ENCODE data around the gene MSMO1.

DNA sequence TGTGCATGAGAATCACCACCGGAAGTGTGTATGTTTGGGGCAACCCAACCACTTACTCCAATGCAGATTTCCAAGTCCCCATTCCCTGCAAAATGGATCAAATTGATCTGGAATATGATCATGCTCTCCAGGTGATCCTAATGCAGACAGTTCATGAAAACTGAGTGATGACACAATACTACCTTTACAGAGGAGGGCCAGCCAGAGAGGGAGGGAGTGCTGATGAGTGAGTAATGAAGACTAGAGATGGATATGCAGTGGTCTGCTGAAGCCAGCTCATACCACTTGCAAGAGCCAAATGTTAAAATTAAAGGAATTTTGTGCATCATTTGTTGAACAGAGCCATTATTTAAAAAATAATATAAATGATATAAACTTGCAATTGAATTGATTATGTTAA, 41.1 kb downstream of the MSMO1 start:
- TF ChIP-seq FOSL2 (IDR thresholded peaks at IDR 0.05; ENCODE audit: borderline replicate concordance, low read depth) = no peak
- no peak for TF ChIP-seq POLR2AphosphoS5 (IDR thresholded peaks at IDR 0.05; ENCODE audit: low read depth, low read length)
- TF ChIP-seq, protein P1, sequence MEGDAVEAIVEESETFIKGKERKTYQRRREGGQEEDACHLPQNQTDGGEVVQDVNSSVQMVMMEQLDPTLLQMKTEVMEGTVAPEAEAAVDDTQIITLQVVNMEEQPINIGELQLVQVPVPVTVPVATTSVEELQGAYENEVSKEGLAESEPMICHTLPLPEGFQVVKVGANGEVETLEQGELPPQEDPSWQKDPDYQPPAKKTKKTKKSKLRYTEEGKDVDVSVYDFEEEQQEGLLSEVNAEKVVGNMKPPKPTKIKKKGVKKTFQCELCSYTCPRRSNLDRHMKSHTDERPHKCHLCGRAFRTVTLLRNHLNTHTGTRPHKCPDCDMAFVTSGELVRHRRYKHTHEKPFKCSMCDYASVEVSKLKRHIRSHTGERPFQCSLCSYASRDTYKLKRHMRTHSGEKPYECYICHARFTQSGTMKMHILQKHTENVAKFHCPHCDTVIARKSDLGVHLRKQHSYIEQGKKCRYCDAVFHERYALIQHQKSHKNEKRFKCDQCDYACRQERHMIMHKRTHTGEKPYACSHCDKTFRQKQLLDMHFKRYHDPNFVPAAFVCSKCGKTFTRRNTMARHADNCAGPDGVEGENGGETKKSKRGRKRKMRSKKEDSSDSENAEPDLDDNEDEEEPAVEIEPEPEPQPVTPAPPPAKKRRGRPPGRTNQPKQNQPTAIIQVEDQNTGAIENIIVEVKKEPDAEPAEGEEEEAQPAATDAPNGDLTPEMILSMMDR (IDR thresholded peaks at IDR 0.05) = no peak
- TF ChIP-seq, protein P2, sequence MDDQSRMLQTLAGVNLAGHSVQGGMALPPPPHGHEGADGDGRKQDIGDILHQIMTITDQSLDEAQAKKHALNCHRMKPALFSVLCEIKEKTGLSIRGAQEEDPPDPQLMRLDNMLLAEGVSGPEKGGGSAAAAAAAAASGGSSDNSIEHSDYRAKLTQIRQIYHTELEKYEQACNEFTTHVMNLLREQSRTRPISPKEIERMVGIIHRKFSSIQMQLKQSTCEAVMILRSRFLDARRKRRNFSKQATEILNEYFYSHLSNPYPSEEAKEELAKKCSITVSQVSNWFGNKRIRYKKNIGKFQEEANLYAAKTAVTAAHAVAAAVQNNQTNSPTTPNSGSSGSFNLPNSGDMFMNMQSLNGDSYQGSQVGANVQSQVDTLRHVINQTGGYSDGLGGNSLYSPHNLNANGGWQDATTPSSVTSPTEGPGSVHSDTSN (IDR thresholded peaks at IDR 0.05) = no peak

All from SK-N-SH (cell line).